A549 (cell line): ENCODE data around the gene WDR13. TPM values are rescaled to one million over a fixed set of nuclear protein-coding genes. Genes with fewer than 3 reads are reported as not detected.

Experiments
- ATAC-seq, 2 experiments: fragments of 200-7000 bp in 1 of 2; fragments of >200 bp in 1 of 2; cut with Nextera tagmentation in 1 of 2; cut with Tn5 transposase in 1 of 2; 3 replicates each; pipeline versions ENCODE4 v1.8.0 to v1.9.1; 2018 to 2020; ENCODE audit warnings: mild to moderate bottlenecking in 1 of 2, moderate library complexity in 1 of 2
- CTCF ChIA-PET: fragments of 300-600 bp; sonication (Branson Sonifier 250); formaldehyde crosslinking; extraction: SDS; loops from one replicate; lab custom pipeline; 2021; ENCODE audit warnings: antibody characterized with exemption, inconsistent platforms; lab: Yijun Ruan, JAX
- POLR2A ChIA-PET: fragments of 350-600 bp; formaldehyde crosslinking; extraction: SDS; loops from one replicate; lab custom pipeline; 2021; ENCODE audit warnings: antibody characterized with exemption, inconsistent platforms; lab: Yijun Ruan, JAX
- DNase-seq, 2 experiments: peaks; one replicate each; pipeline versions ENCODE4 v3.0.0 to v3.0.0-alpha.2; 2011 to 2016; ENCODE audit warnings: low read depth in 1 of 2, low spot score in 1 of 2
- FAIRE-seq: peaks from 2 replicates; lab custom pipeline; 2011; peaks lifted over from hg19 to GRCh38; lab: Jason Lieb, UNC
- H3K27ac ChIP-seq, 2 experiments: fragments of >200 bp; sonication (Bioruptor Twin); formaldehyde crosslinking; 3 replicates each; pipeline ENCODE4 v1.5.1; 2016 to 2017
- H3K4me1 ChIP-seq: fragments of >200 bp; sonication (Bioruptor Twin); formaldehyde crosslinking; 3 replicates; pipeline ENCODE4 v1.6.1; 2016
- H3K4me2 ChIP-seq: fragments of >200 bp; sonication (Bioruptor Twin); formaldehyde crosslinking; 3 replicates; pipeline ENCODE4 v1.6.1; 2016
- H3K4me3 ChIP-seq: fragments of >200 bp; sonication (Bioruptor Twin); formaldehyde crosslinking; 3 replicates; pipeline ENCODE4 v1.5.1; 2016
- H3K9me3 ChIP-seq: fragments of >200 bp; sonication (Bioruptor Twin); formaldehyde crosslinking; 3 replicates; pipeline ENCODE4 v1.6.1; 2016
- ATOH8 ChIP-seq: fragments of 250-450 bp; sonication (Bioruptor Pico); IDR thresholded peaks from 2 replicates; pipeline ENCODE4 v1.5.0; 2020; ENCODE audit warnings: low read depth, mild to moderate bottlenecking, moderate library complexity
- CEBPB ChIP-seq, 2 experiments: fragments of >200 bp in 1 of 2; sonication (Bioruptor Twin) in 1 of 2; formaldehyde crosslinking in 1 of 2; IDR thresholded peaks; 2 replicates each; pipeline ENCODE4 v1.6.1; 2012 to 2016
- FOXS1 ChIP-seq: fragments of 250-450 bp; sonication (Bioruptor Pico); IDR thresholded peaks from 2 replicates; pipeline ENCODE4 v1.5.0; 2020; ENCODE audit warnings: mild to moderate bottlenecking, moderate library complexity
- HDAC2 ChIP-seq: fragments of 200-600 bp; sonication (generic); IDR thresholded peaks from 2 replicates; pipeline ENCODE4 v1.6.1; 2016
- HOXA7 ChIP-seq: fragments of 250-450 bp; sonication (Bioruptor Pico); IDR thresholded peaks from 2 replicates; pipeline ENCODE4 v1.5.0; 2020; ENCODE audit warnings: mild to moderate bottlenecking, moderate library complexity
- KDM1A ChIP-seq: fragments of 200-600 bp; sonication (generic); IDR thresholded peaks from 2 replicates; pipeline ENCODE4 v1.6.1; 2016; ENCODE audit warnings: low read depth, mild to moderate bottlenecking
- MAFK ChIP-seq: fragments of 450-650 bp; IDR thresholded peaks from 2 replicates; pipeline ENCODE4 v1.6.1; 2014; ENCODE audit not compliant: partially characterized antibody
- MAZ ChIP-seq: fragments of 150-350 bp; IDR thresholded peaks from 2 replicates; pipeline ENCODE4 v1.6.1; 2014; ENCODE audit warnings: antibody characterized with exemption, low read depth, low read length, borderline replicate concordance
- MYC ChIP-seq: IDR thresholded peaks from 2 replicates; pipeline ENCODE4 v1.6.1; 2012; ENCODE audit warnings: mild to moderate bottlenecking, inconsistent platforms, low read length, improper control_type of control experiment, borderline replicate concordance
- NR3C1 ChIP-seq: fragments of >200 bp; sonication (Bioruptor Twin); formaldehyde crosslinking; IDR thresholded peaks from 3 replicates; pipeline ENCODE4 v1.6.1; 2017
- PHF8 ChIP-seq: fragments of 200-600 bp; sonication (generic); IDR thresholded peaks from 2 replicates; pipeline ENCODE4 v1.6.1; 2016; ENCODE audit warnings: low read depth, mild to moderate bottlenecking, antibody characterized with exemption, moderate library complexity, borderline replicate concordance
- RAD21 ChIP-seq, 2 experiments: fragments of >200 bp in 1 of 2; sonication (Bioruptor Twin) in 1 of 2; formaldehyde crosslinking in 1 of 2; IDR thresholded peaks in 1 of 2; conservative IDR thresholded peaks in 1 of 2; 2 replicates in 1 of 2; 3 replicates in 1 of 2; pipeline ENCODE4 v1.6.1; 2012 to 2018; ENCODE audit warnings: inconsistent platforms in 1 of 2
- RARB ChIP-seq: fragments of 250-450 bp; sonication (Bioruptor Pico); IDR thresholded peaks from 2 replicates; pipeline ENCODE4 v1.8.0; 2021; ENCODE audit warnings: mild to moderate bottlenecking, moderate library complexity
- RCOR1 ChIP-seq: fragments of 150-350 bp; IDR thresholded peaks from 2 replicates; pipeline ENCODE4 v1.6.1; 2014; ENCODE audit warnings: antibody characterized with exemption, low read length, low read depth
- RNF2 ChIP-seq: fragments of 200-600 bp; sonication (generic); IDR thresholded peaks from 2 replicates; pipeline ENCODE4 v1.6.1; 2016; ENCODE audit warnings: low read depth, mild to moderate bottlenecking, antibody characterized with exemption, moderate library complexity, borderline replicate concordance
- SREBF2 ChIP-seq: fragments of 450-650 bp; IDR thresholded peaks from 2 replicates; pipeline ENCODE4 v1.6.1; 2014; ENCODE audit warnings: mild to moderate bottlenecking, moderate library complexity
- TFCP2L1 ChIP-seq: fragments of 250-450 bp; sonication (Bioruptor Pico); IDR thresholded peaks from 2 replicates; pipeline ENCODE4 v1.5.0; 2021; ENCODE audit warnings: mild to moderate bottlenecking
- USF2 ChIP-seq: fragments of 450-650 bp; IDR thresholded peaks from 2 replicates; pipeline ENCODE4 v1.6.1; 2014; ENCODE audit warnings: antibody characterized with exemption
- ZC3H11A ChIP-seq: fragments of 450-650 bp; IDR thresholded peaks from 2 replicates; pipeline ENCODE4 v1.6.1; 2014; ENCODE audit warnings: antibody characterized with exemption, mild to moderate bottlenecking
- ZNF302 ChIP-seq: fragments of 250-450 bp; sonication (Bioruptor Pico); IDR thresholded peaks from 2 replicates; pipeline ENCODE4 v1.9.0; 2021; ENCODE audit warnings: inconsistent platforms, mild to moderate bottlenecking, moderate library complexity
- WGBS: methylation state at CpG from one replicate; pipeline ENCODE4 v1.1.6; 2017; ENCODE audit errors: missing lambda C conversion rate; 5-methylcytosine and 5-hydroxymethylcytosine counted together
- polyA plus RNA-seq, 4 experiments: library from polyadenylated mRNA; depleted of rRNA in 3 of 4; stranded (reverse); fragments of >200 nt; fragmentation: RNase III in 1 of 4; extraction: RNeasy Plus Mini Kit Qiagen cat#74134 plus additional on column Dnase treatment in 1 of 4; gene quantifications; 2 replicates in 3 of 4; 3 replicates in 1 of 4; pipeline ENCODE4 v1.2.3, GENCODE V29; 2011 to 2017
- TF ChIP-seq, protein P1 (sequence below): fragments of >200 bp; sonication (Bioruptor Twin); formaldehyde crosslinking; IDR thresholded peaks from 3 replicates; pipeline ENCODE4 v1.5.1; 2016

WDR13 gene
- polyA plus RNA-seq, 2 of the 4 experiments (the other 2 are of a cell fraction), result 32.4 to 51.9 TPM

GRCh38 chrX:48599341-48599740 is 2.0 kb downstream of the WDR13 start:
- ATAC-seq (no peak), DNase-seq (no peak), FAIRE-seq (no peak)
- POLR2A ChIA-PET, result no interaction called here
- CTCF ChIA-PET, result no interaction called here
- no peaks in the 10 kb centered on the region for H3K9me3 ChIP-seq
- TF ChIP-seq KDM1A, result no peak
- no peak for TF ChIP-seq HOXA7
- WGBS, result 97% methylated on average over 13 of the region's 20 CpGs
- no peak overlapping the region for H3K27ac ChIP-seq
- H3K4me3 ChIP-seq, result no peak overlapping the region
- H3K4me1 ChIP-seq, result peaks cover 11% of the 10 kb centered on the region; the same call in 2 of the 3 replicates
- H3K4me2 ChIP-seq, result no peak overlapping the region

DNA sequence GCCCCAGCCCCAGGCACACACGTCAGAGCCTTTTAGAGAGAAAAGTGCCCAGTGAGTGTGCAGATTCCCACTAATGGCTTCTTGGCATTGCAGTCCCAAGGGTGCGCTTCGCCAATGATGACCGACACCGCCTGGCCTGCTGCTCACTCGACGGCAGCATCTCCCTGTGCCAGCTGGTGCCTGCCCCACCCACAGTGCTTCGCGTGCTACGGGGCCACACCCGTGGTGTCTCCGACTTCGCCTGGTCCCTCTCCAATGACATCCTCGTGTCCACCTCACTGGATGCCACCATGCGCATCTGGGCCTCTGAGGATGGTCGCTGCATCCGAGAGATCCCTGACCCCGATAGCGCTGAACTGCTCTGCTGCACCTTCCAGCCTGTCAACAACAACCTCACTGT is 2.9 kb downstream of the WDR13 start:
- H3K9me3 ChIP-seq, result no peaks in the 10 kb centered on the region
- DNase-seq, result no peak
- no peak overlapping the region for H3K4me2 ChIP-seq
- CTCF ChIA-PET, result no interaction called here
- peaks cover 11% of the 10 kb centered on the region; the same call in 2 of the 3 replicates for H3K4me1 ChIP-seq
- no peak for ATAC-seq
- H3K4me3 ChIP-seq, result no peak overlapping the region
- WGBS, result 90% methylated on average over 17 of the region's 19 CpGs
- TF ChIP-seq RCOR1 (no peak), NR3C1 (no peak), MYC (no peak), SREBF2 (no peak), KDM1A (no peak), HDAC2 (no peak), MAZ (no peak), FOXS1 (CRISPR knock-in tag) (no peak), CEBPB (IDR thresholded peaks at IDR 0.05) (no peak), ZC3H11A (no peak), MAFK (no peak), ATOH8 (CRISPR knock-in tag) (no peak), ZNF302 (no peak), TFCP2L1 (CRISPR knock-in tag) (no peak), USF2 (no peak)
- FAIRE-seq, result no peak
- no peak overlapping the region for H3K27ac ChIP-seq
- POLR2A ChIA-PET, result no interaction called here

- ChIA-PET POLR2A (no interaction called here), CTCF (no interaction called here)
- no peak overlapping the region for H3K27ac ChIP-seq
- 78% methylated on average over 9 of the region's 17 CpGs for WGBS
- TF ChIP-seq, protein P1, sequence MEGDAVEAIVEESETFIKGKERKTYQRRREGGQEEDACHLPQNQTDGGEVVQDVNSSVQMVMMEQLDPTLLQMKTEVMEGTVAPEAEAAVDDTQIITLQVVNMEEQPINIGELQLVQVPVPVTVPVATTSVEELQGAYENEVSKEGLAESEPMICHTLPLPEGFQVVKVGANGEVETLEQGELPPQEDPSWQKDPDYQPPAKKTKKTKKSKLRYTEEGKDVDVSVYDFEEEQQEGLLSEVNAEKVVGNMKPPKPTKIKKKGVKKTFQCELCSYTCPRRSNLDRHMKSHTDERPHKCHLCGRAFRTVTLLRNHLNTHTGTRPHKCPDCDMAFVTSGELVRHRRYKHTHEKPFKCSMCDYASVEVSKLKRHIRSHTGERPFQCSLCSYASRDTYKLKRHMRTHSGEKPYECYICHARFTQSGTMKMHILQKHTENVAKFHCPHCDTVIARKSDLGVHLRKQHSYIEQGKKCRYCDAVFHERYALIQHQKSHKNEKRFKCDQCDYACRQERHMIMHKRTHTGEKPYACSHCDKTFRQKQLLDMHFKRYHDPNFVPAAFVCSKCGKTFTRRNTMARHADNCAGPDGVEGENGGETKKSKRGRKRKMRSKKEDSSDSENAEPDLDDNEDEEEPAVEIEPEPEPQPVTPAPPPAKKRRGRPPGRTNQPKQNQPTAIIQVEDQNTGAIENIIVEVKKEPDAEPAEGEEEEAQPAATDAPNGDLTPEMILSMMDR, result no peak
- no peak for TF ChIP-seq RNF2
- no peak for TF ChIP-seq RAD21 (conservative IDR thresholded peaks at IDR 0.05 in 1 of 2, IDR thresholded peaks at IDR 0.05 in 1 of 2)
- TF ChIP-seq RARB, result no peak
- TF ChIP-seq USF2, result no peak
- TF ChIP-seq PHF8, result no peak
- TF ChIP-seq, all 56 proteins: peak for 0
- no peak for DNase-seq
- Histone ChIP-seq H3K4me3 (no peak overlapping the region), H3K4me2 (no peak overlapping the region), H3K9me3 (no peaks in the 10 kb centered on the region), H3K4me1 (peaks cover 9% of the 10 kb centered on the region; the same call in 2 of the 3 replicates)
- ATAC-seq, result no peak
- no peak for FAIRE-seq
These were observed 4.6 kb downstream of the WDR13 start for GRCh38 chrX:48601741-48602394.
